Measurements from ENCODE around the gene ARMH3. TPM values are rescaled to one million over a fixed set of nuclear protein-coding genes. Genes with fewer than 3 reads are reported as not detected.

Gene ARMH3
- total RNA-seq, 1 experiment from 2014 or later, result 17.1 TPM

GRCh38 chr10:101879456-101880231 is 176.3 kb downstream of the ARMH3 start (continued):
- TF ChIP-seq ZBTB21 (CRISPR knock-in tag; IDR thresholded peaks at IDR 0.05; ENCODE audit: borderline replicate concordance), result no peak
- TF ChIP-seq, protein P1, sequence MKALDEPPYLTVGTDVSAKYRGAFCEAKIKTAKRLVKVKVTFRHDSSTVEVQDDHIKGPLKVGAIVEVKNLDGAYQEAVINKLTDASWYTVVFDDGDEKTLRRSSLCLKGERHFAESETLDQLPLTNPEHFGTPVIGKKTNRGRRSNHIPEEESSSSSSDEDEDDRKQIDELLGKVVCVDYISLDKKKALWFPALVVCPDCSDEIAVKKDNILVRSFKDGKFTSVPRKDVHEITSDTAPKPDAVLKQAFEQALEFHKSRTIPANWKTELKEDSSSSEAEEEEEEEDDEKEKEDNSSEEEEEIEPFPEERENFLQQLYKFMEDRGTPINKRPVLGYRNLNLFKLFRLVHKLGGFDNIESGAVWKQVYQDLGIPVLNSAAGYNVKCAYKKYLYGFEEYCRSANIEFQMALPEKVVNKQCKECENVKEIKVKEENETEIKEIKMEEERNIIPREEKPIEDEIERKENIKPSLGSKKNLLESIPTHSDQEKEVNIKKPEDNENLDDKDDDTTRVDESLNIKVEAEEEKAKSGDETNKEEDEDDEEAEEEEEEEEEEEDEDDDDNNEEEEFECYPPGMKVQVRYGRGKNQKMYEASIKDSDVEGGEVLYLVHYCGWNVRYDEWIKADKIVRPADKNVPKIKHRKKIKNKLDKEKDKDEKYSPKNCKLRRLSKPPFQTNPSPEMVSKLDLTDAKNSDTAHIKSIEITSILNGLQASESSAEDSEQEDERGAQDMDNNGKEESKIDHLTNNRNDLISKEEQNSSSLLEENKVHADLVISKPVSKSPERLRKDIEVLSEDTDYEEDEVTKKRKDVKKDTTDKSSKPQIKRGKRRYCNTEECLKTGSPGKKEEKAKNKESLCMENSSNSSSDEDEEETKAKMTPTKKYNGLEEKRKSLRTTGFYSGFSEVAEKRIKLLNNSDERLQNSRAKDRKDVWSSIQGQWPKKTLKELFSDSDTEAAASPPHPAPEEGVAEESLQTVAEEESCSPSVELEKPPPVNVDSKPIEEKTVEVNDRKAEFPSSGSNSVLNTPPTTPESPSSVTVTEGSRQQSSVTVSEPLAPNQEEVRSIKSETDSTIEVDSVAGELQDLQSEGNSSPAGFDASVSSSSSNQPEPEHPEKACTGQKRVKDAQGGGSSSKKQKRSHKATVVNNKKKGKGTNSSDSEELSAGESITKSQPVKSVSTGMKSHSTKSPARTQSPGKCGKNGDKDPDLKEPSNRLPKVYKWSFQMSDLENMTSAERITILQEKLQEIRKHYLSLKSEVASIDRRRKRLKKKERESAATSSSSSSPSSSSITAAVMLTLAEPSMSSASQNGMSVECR (CRISPR knock-in tag; IDR thresholded peaks at IDR 0.05; ENCODE audit: borderline replicate concordance), result no peak

- CTCF ChIA-PET, result interaction anchor here (0.6 to 2.7 kb wide), 5 partner anchors 9 to 194 kb away, joined by 3 to 19 read pairs (median 4); no protein-coding TSS in a partner anchor
- TF ChIP-seq, protein P2, sequence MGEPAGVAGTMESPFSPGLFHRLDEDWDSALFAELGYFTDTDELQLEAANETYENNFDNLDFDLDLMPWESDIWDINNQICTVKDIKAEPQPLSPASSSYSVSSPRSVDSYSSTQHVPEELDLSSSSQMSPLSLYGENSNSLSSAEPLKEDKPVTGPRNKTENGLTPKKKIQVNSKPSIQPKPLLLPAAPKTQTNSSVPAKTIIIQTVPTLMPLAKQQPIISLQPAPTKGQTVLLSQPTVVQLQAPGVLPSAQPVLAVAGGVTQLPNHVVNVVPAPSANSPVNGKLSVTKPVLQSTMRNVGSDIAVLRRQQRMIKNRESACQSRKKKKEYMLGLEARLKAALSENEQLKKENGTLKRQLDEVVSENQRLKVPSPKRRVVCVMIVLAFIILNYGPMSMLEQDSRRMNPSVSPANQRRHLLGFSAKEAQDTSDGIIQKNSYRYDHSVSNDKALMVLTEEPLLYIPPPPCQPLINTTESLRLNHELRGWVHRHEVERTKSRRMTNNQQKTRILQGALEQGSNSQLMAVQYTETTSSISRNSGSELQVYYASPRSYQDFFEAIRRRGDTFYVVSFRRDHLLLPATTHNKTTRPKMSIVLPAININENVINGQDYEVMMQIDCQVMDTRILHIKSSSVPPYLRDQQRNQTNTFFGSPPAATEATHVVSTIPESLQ (CRISPR knock-in tag; IDR thresholded peaks at IDR 0.05), result no peak
- TF ChIP-seq, protein P3, sequence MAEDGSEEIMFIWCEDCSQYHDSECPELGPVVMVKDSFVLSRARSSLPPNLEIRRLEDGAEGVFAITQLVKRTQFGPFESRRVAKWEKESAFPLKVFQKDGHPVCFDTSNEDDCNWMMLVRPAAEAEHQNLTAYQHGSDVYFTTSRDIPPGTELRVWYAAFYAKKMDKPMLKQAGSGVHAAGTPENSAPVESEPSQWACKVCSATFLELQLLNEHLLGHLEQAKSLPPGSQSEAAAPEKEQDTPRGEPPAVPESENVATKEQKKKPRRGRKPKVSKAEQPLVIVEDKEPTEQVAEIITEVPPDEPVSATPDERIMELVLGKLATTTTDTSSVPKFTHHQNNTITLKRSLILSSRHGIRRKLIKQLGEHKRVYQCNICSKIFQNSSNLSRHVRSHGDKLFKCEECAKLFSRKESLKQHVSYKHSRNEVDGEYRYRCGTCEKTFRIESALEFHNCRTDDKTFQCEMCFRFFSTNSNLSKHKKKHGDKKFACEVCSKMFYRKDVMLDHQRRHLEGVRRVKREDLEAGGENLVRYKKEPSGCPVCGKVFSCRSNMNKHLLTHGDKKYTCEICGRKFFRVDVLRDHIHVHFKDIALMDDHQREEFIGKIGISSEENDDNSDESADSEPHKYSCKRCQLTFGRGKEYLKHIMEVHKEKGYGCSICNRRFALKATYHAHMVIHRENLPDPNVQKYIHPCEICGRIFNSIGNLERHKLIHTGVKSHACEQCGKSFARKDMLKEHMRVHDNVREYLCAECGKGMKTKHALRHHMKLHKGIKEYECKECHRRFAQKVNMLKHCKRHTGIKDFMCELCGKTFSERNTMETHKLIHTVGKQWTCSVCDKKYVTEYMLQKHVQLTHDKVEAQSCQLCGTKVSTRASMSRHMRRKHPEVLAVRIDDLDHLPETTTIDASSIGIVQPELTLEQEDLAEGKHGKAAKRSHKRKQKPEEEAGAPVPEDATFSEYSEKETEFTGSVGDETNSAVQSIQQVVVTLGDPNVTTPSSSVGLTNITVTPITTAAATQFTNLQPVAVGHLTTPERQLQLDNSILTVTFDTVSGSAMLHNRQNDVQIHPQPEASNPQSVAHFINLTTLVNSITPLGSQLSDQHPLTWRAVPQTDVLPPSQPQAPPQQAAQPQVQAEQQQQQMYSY (CRISPR knock-in tag; IDR thresholded peaks at IDR 0.05), result no peak
- TF ChIP-seq MXD4 (CRISPR knock-in tag; IDR thresholded peaks at IDR 0.05; ENCODE audit: borderline replicate concordance) (no peak), SMAD4 (CRISPR knock-in tag; IDR thresholded peaks at IDR 0.05) (no peak), SMAD3 (CRISPR knock-in tag; IDR thresholded peaks at IDR 0.05; ENCODE audit: borderline replicate concordance) (no peak), HMGA2 (CRISPR knock-in tag; IDR thresholded peaks at IDR 0.05) (no peak), MYBL2 (CRISPR knock-in tag; IDR thresholded peaks at IDR 0.05) (no peak), EMX1 (CRISPR knock-in tag; IDR thresholded peaks at IDR 0.05) (no peak)
- TF ChIP-seq, protein P4, sequence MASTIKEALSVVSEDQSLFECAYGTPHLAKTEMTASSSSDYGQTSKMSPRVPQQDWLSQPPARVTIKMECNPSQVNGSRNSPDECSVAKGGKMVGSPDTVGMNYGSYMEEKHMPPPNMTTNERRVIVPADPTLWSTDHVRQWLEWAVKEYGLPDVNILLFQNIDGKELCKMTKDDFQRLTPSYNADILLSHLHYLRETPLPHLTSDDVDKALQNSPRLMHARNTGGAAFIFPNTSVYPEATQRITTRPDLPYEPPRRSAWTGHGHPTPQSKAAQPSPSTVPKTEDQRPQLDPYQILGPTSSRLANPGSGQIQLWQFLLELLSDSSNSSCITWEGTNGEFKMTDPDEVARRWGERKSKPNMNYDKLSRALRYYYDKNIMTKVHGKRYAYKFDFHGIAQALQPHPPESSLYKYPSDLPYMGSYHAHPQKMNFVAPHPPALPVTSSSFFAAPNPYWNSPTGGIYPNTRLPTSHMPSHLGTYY (CRISPR knock-in tag; IDR thresholded peaks at IDR 0.05), result no peak
- TF ChIP-seq, protein P5, sequence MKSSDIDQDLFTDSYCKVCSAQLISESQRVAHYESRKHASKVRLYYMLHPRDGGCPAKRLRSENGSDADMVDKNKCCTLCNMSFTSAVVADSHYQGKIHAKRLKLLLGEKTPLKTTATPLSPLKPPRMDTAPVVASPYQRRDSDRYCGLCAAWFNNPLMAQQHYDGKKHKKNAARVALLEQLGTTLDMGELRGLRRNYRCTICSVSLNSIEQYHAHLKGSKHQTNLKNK (CRISPR knock-in tag; IDR thresholded peaks at IDR 0.05), result no peak
- TF ChIP-seq, protein P6, sequence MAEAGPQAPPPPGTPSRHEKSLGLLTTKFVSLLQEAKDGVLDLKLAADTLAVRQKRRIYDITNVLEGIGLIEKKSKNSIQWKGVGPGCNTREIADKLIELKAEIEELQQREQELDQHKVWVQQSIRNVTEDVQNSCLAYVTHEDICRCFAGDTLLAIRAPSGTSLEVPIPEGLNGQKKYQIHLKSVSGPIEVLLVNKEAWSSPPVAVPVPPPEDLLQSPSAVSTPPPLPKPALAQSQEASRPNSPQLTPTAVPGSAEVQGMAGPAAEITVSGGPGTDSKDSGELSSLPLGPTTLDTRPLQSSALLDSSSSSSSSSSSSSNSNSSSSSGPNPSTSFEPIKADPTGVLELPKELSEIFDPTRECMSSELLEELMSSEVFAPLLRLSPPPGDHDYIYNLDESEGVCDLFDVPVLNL (CRISPR knock-in tag; IDR thresholded peaks at IDR 0.05; ENCODE audit: borderline replicate concordance, low read depth), result no peak
- TF ChIP-seq, protein P7, sequence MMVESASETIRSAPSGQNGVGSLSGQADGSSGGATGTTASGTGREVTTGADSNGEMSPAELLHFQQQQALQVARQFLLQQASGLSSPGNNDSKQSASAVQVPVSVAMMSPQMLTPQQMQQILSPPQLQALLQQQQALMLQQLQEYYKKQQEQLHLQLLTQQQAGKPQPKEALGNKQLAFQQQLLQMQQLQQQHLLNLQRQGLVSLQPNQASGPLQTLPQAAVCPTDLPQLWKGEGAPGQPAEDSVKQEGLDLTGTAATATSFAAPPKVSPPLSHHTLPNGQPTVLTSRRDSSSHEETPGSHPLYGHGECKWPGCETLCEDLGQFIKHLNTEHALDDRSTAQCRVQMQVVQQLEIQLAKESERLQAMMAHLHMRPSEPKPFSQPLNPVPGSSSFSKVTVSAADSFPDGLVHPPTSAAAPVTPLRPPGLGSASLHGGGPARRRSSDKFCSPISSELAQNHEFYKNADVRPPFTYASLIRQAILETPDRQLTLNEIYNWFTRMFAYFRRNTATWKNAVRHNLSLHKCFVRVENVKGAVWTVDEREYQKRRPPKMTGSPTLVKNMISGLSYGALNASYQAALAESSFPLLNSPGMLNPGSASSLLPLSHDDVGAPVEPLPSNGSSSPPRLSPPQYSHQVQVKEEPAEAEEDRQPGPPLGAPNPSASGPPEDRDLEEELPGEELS (CRISPR knock-in tag; IDR thresholded peaks at IDR 0.05), result no peak
- Mint-ChIP-seq H3K27ac (0 out of 2 replicates have a peak overlapping the region, but pooled peaks have one; percentile 46), H3K9me3 (no peaks in the 10 kb centered on the region), H3K36me3 (no peaks in the 10 kb centered on the region), H3K4me3 (no peak overlapping the region), H3K4me1 (peaks cover 17% of the 10 kb centered on the region), H3K27me3 (ENCODE audit: low read depth) (no peaks in the 10 kb centered on the region)
- DNase-seq (ENCODE audit: low spot score), result no peak
- ATAC-seq, result no peak
- POLR2A ChIA-PET, result interaction anchor here (0.7 to 1.0 kb wide), 2 partner anchors 20 to 216 kb away, joined by 3 to 5 read pairs; no protein-coding TSS in a partner anchor
These were observed 177.1 kb downstream of the ARMH3 start for GRCh38 chr10:101878869-101879268.
